SK-N-SH (cell line): ENCODE data around the gene METTL17. TPM values are rescaled to one million over a fixed set of nuclear protein-coding genes. Genes with fewer than 3 reads are reported as not detected.

ENCODE experiments used
- CTCF ChIA-PET: fragments of 300-600, 350-600 bp; formaldehyde crosslinking; extraction: SDS; loops from one replicate; lab custom pipeline; 2021; lab: Yijun Ruan, JAX
- POLR2A ChIA-PET: fragments of 350-600 bp; sonication (Branson Sonifier 250); formaldehyde crosslinking; extraction: SDS; loops from one replicate; lab custom pipeline; 2020; ENCODE audit warnings: antibody characterized with exemption, inconsistent platforms; lab: Yijun Ruan, JAX
- DNase-seq: peaks from one replicate; pipeline ENCODE4 v3.0.0; 2012
- H2AFZ ChIP-seq: fragments of 200-600 bp; sonication (generic); 2 replicates; pipeline ENCODE4 v1.8.1; 2016; ENCODE audit warnings: antibody characterized with exemption, mild to moderate bottlenecking, low read depth
- H3F3A ChIP-seq: fragments of 200-600 bp; sonication (generic); replicated peaks from 2 replicates; pipeline ENCODE3; 2016; ENCODE audit warnings: antibody characterized with exemption, mild to moderate bottlenecking; ENCODE audit not compliant: insufficient read depth
- H3K27ac ChIP-seq, 2 experiments: fragments of 200-500 bp in 1 of 2; fragments of 200-600 bp in 1 of 2; sonication (Bioruptor generic) in 1 of 2; sonication (generic), shearing (Covaris generic) in 1 of 2; 2 replicates each; pipeline versions ENCODE4 v1.5.1 to v1.6.1; 2014 to 2016; ENCODE audit warnings: low read depth in 2 of 2, inconsistent platforms in 1 of 2, low read length in 1 of 2, mild to moderate bottlenecking in 1 of 2, mixed read lengths in 1 of 2
- H3K27me3 ChIP-seq: fragments of 200-600 bp; sonication (generic), shearing (Covaris generic); 2 replicates; pipeline ENCODE4 v1.6.1; 2016; ENCODE audit warnings: mixed run types; ENCODE audit not compliant: insufficient read depth
- H3K36me3 ChIP-seq, 2 experiments: fragments of 200-500 bp in 1 of 2; fragments of 200-600 bp in 1 of 2; sonication (Bioruptor generic) in 1 of 2; sonication (generic) in 1 of 2; replicated peaks in 1 of 2; 2 replicates each; pipeline versions ENCODE3 to v1.5.1; 2014 to 2016; ENCODE audit warnings: low read length in 1 of 2, mild to moderate bottlenecking in 1 of 2; ENCODE audit not compliant: insufficient read depth in 2 of 2, control insufficient read depth in 1 of 2
- H3K4me1 ChIP-seq, 2 experiments: fragments of 200-500 bp in 1 of 2; fragments of 200-600 bp in 1 of 2; sonication (Bioruptor generic) in 1 of 2; sonication (generic), shearing (Covaris generic) in 1 of 2; 2 replicates each; pipeline versions ENCODE4 v1.5.1 to v1.6.1; 2014 to 2016; ENCODE audit warnings: low read depth in 1 of 2, low read length in 1 of 2, mixed run types in 1 of 2; ENCODE audit not compliant: insufficient read depth in 2 of 2, control insufficient read depth in 1 of 2
- H3K4me2 ChIP-seq: fragments of 200-600 bp; sonication (generic), shearing (Covaris generic); 2 replicates; pipeline ENCODE4 v1.6.1; 2017; ENCODE audit warnings: mixed run types
- H3K4me3 ChIP-seq, 2 experiments: fragments of 200-500 bp in 1 of 2; fragments of 200-600 bp in 1 of 2; sonication (Bioruptor generic) in 1 of 2; sonication (generic), shearing (Covaris generic) in 1 of 2; 2 replicates each; pipeline versions ENCODE4 v1.5.1 to v1.8.1; 2014 to 2016; ENCODE audit warnings: low read depth in 2 of 2, inconsistent platforms in 1 of 2, low read length in 1 of 2, mild to moderate bottlenecking in 1 of 2, mixed read lengths in 1 of 2, moderate library complexity in 1 of 2
- H3K79me2 ChIP-seq: fragments of 200-600 bp; sonication (generic); 2 replicates; pipeline ENCODE4 v1.8.1; 2017; ENCODE audit warnings: mild to moderate bottlenecking; ENCODE audit not compliant: insufficient read depth
- H3K9ac ChIP-seq: fragments of 200-600 bp; sonication (generic); 2 replicates; pipeline ENCODE4 v1.6.1; 2017; ENCODE audit warnings: mixed run types
- H3K9me2 ChIP-seq: fragments of 200-600 bp; sonication (generic); 2 replicates; pipeline ENCODE4 v1.6.1; 2017; ENCODE audit warnings: mixed run types
- H3K9me3 ChIP-seq: fragments of 200-600 bp; sonication (generic); 2 replicates; pipeline ENCODE4 v1.6.1; 2017; ENCODE audit warnings: mixed run types, mild to moderate bottlenecking, moderate library complexity
- H4K20me1 ChIP-seq: fragments of 200-600 bp; sonication (generic); 2 replicates; pipeline ENCODE4 v1.6.1; 2017; ENCODE audit warnings: mild to moderate bottlenecking, mixed run types; ENCODE audit not compliant: insufficient read depth
- CHD2 ChIP-seq: fragments of 150-350 bp; IDR thresholded peaks from 2 replicates; pipeline ENCODE4 v1.6.1; 2018; ENCODE audit warnings: low read length; ENCODE audit not compliant: partially characterized antibody
- ELF1 ChIP-seq: IDR thresholded peaks from 2 replicates; pipeline ENCODE4 v1.4.0; 2012
- EP300 ChIP-seq, 2 experiments: IDR thresholded peaks; 2 replicates each; pipeline versions ENCODE4 v1.4.0 to v1.6.1; 2012; ENCODE audit warnings: borderline replicate concordance in 1 of 2, low read depth in 1 of 2, low read length in 1 of 2
- JUND ChIP-seq: IDR thresholded peaks from 2 replicates; pipeline ENCODE4 v1.4.0; 2012
- MXI1 ChIP-seq: IDR thresholded peaks from 2 replicates; pipeline ENCODE4 v1.6.1; 2012; ENCODE audit warnings: mild to moderate bottlenecking, low read depth, low read length, improper control_type of control experiment
- NRF1 ChIP-seq: IDR thresholded peaks from 2 replicates; pipeline ENCODE4 v1.6.1; 2012; ENCODE audit warnings: low read depth, mild to moderate bottlenecking, low read length
- POLR2AphosphoS5 ChIP-seq: IDR thresholded peaks from 2 replicates; pipeline ENCODE4 v1.6.1; 2012; ENCODE audit warnings: low read depth, low read length
- RCOR1 ChIP-seq: fragments of 150-350 bp; IDR thresholded peaks from 2 replicates; pipeline ENCODE4 v1.6.1; 2017; ENCODE audit warnings: antibody characterized with exemption, low read length
- SIN3A ChIP-seq: IDR thresholded peaks from 2 replicates; pipeline ENCODE4 v1.6.1; 2012; ENCODE audit warnings: low read depth, mild to moderate bottlenecking, low read length, moderate library complexity, borderline replicate concordance
- SMC3 ChIP-seq: IDR thresholded peaks from 2 replicates; pipeline ENCODE4 v1.6.1; 2012; ENCODE audit warnings: low read depth, low read length, improper control_type of control experiment
- TCF12 ChIP-seq: IDR thresholded peaks from 2 replicates; pipeline ENCODE4 v1.4.0; 2012
- TEAD4 ChIP-seq: IDR thresholded peaks from 2 replicates; pipeline ENCODE4 v1.4.0; 2012; ENCODE audit warnings: mild to moderate bottlenecking, borderline replicate concordance; ENCODE audit not compliant: insufficient read depth
- WGBS: methylation state at CpG from one replicate; pipeline ENCODE4 v1.1.6; 2017; ENCODE audit warnings: low lambda C conversion rate; 5-methylcytosine and 5-hydroxymethylcytosine counted together
- polyA plus RNA-seq, 3 experiments: library from polyadenylated mRNA; depleted of rRNA; stranded (reverse); fragments of >200 nt; gene quantifications; 2 replicates each; pipeline ENCODE4 v1.2.3, GENCODE V29; 2012
- TF ChIP-seq, protein P1 (sequence below): fragments of 150-350 bp; IDR thresholded peaks from 2 replicates; pipeline ENCODE4 v1.6.1; 2017; ENCODE audit warnings: antibody characterized with exemption, low read length, low read depth, borderline replicate concordance
- TF ChIP-seq, protein P2 (sequence below): IDR thresholded peaks from 2 replicates; pipeline ENCODE4 v1.4.0; 2012; ENCODE audit warnings: low read depth, borderline replicate concordance
- TF ChIP-seq, protein P3 (sequence below): fragments of 150-350 bp; IDR thresholded peaks from 2 replicates; pipeline ENCODE4 v1.6.1; 2016; ENCODE audit warnings: mild to moderate bottlenecking, low read depth, low read length
- TF ChIP-seq, protein P4 (sequence below): IDR thresholded peaks from 2 replicates; pipeline ENCODE4; 2012
- TF ChIP-seq, protein P5 (sequence below): IDR thresholded peaks from 2 replicates; pipeline ENCODE4 v1.4.0; 2012; ENCODE audit warnings: low read depth
- TF ChIP-seq, protein P6 (sequence below): IDR thresholded peaks from 2 replicates; pipeline ENCODE4 v1.4.0; 2012; ENCODE audit warnings: low read depth, borderline replicate concordance

METTL17 gene
- polyA plus RNA-seq, 1 of the 3 experiments (the other 2 are of a cell fraction): 104 TPM

DNA sequence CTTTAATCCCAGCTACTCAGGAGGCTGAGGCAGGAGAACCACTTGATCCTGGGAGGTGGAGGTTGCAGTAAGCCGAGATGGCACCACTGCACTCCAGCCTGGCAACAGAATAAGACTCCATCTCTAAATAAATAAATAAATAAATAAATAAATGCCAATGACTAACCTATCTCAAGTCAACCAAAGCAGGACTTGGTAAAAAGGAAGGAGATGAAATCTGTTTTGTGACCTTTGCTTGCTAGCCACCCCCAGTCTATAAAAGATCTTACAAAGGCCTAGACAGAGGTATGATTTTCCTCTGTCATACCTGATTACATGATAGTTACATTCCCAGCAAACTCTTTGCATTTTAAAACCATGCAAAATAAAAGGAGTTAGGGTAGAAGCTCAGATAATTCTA, 13.5 kb upstream of the METTL17 start:
- TF ChIP-seq TEAD4 (no peak), SIN3A (no peak), RCOR1 (no peak), ELF1 (no peak), TCF12 (no peak), JUND (no peak), CHD2 (no peak)
- TF ChIP-seq, protein P1, sequence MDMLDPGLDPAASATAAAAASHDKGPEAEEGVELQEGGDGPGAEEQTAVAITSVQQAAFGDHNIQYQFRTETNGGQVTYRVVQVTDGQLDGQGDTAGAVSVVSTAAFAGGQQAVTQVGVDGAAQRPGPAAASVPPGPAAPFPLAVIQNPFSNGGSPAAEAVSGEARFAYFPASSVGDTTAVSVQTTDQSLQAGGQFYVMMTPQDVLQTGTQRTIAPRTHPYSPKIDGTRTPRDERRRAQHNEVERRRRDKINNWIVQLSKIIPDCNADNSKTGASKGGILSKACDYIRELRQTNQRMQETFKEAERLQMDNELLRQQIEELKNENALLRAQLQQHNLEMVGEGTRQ: no peak
- TF ChIP-seq, protein P2, sequence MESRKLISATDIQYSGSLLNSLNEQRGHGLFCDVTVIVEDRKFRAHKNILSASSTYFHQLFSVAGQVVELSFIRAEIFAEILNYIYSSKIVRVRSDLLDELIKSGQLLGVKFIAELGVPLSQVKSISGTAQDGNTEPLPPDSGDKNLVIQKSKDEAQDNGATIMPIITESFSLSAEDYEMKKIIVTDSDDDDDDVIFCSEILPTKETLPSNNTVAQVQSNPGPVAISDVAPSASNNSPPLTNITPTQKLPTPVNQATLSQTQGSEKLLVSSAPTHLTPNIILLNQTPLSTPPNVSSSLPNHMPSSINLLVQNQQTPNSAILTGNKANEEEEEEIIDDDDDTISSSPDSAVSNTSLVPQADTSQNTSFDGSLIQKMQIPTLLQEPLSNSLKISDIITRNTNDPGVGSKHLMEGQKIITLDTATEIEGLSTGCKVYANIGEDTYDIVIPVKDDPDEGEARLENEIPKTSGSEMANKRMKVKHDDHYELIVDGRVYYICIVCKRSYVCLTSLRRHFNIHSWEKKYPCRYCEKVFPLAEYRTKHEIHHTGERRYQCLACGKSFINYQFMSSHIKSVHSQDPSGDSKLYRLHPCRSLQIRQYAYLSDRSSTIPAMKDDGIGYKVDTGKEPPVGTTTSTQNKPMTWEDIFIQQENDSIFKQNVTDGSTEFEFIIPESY: no peak
- H3K4me3 ChIP-seq: no peak overlapping the region
- no peak overlapping the region for H3K4me2 ChIP-seq
- H3K79me2 ChIP-seq: no peaks in the 10 kb centered on the region
- H3K27ac ChIP-seq: no peak overlapping the region
- peaks cover 10% of the 10 kb centered on the region; the same call in 1 of the 2 replicates for H3K27me3 ChIP-seq
- no peak for DNase-seq
- no peaks in the 10 kb centered on the region for H3K36me3 ChIP-seq
- peaks cover 0 to 3% of the 10 kb centered on the region in 2 experiments; a peak in 1 of 4 replicates for H3K4me1 ChIP-seq
- no peaks in the 10 kb centered on the region for H3K9me2 ChIP-seq
- ChIA-PET POLR2A (no interaction called here), CTCF (interaction anchor here (1.0 kb wide), 1 partner anchor 119 kb away, joined by 3 read pairs; no protein-coding TSS in a partner anchor)
- H2AFZ ChIP-seq: no peak overlapping the region
- H3K9me3 ChIP-seq: no peaks in the 10 kb centered on the region
- no peaks in the 10 kb centered on the region for H4K20me1 ChIP-seq
- H3F3A ChIP-seq: no peaks in the 10 kb centered on the region
- WGBS: 75% methylated on average over 1 of the region's 1 CpG
- H3K9ac ChIP-seq: no peak overlapping the region

DNA sequence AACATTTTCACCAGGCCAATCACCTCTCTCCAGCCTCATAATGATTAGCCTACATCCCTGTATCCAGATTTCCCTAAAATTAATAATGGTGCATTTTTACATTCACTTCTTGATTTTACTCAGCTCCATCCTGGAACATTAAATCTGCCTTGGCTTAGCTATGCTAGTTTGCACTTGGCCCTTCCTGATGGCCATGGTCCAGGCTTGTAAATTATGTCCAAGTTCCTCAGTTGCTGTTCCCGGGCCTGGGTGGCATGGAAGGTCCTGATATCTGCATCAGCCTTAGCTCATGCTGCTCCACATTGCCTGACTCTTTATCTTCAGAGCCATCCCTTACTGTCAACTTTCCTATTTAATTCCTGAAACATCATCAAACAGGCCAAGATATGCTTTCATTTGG, 11.1 kb upstream of the METTL17 start:
- Histone ChIP-seq H3K79me2 (no peaks in the 10 kb centered on the region), H4K20me1 (no peaks in the 10 kb centered on the region), H3K9me2 (no peaks in the 10 kb centered on the region), H3K4me2 (no peak overlapping the region), H3K9me3 (no peaks in the 10 kb centered on the region), H3K4me1 (no peaks in the 10 kb centered on the region), H3K4me3 (no peak overlapping the region), H3K9ac (no peak overlapping the region), H3K36me3 (no peaks in the 10 kb centered on the region), H2AFZ (no peak overlapping the region), H3K27me3 (peaks cover 10% of the 10 kb centered on the region; the same call in 1 of the 2 replicates), H3K27ac (no peak overlapping the region), H3F3A (no peaks in the 10 kb centered on the region)
- WGBS: 31% methylated on average over 1 of the region's 1 CpG
- POLR2A ChIA-PET: no interaction called here
- DNase-seq: no peak
- CTCF ChIA-PET: interaction anchor here (0.6 to 6.8 kb wide), 5 partner anchors 7 to 123 kb away, joined by 3 to 79 read pairs (median 4); no protein-coding TSS in a partner anchor
- TF ChIP-seq, protein P3, sequence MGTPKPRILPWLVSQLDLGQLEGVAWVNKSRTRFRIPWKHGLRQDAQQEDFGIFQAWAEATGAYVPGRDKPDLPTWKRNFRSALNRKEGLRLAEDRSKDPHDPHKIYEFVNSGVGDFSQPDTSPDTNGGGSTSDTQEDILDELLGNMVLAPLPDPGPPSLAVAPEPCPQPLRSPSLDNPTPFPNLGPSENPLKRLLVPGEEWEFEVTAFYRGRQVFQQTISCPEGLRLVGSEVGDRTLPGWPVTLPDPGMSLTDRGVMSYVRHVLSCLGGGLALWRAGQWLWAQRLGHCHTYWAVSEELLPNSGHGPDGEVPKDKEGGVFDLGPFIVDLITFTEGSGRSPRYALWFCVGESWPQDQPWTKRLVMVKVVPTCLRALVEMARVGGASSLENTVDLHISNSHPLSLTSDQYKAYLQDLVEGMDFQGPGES: no peak
- no peak for TF ChIP-seq JUND
- TF ChIP-seq, protein P4, sequence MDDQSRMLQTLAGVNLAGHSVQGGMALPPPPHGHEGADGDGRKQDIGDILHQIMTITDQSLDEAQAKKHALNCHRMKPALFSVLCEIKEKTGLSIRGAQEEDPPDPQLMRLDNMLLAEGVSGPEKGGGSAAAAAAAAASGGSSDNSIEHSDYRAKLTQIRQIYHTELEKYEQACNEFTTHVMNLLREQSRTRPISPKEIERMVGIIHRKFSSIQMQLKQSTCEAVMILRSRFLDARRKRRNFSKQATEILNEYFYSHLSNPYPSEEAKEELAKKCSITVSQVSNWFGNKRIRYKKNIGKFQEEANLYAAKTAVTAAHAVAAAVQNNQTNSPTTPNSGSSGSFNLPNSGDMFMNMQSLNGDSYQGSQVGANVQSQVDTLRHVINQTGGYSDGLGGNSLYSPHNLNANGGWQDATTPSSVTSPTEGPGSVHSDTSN: no peak
- no peak for TF ChIP-seq MXI1
- no peak for TF ChIP-seq SMC3
- TF ChIP-seq EP300 (IDR thresholded peaks at IDR 0.05; ENCODE audit: borderline replicate concordance in 1 of 2, low read depth in 1 of 2, low read length in 1 of 2): no peak
- TF ChIP-seq ELF1: no peak
- no peak for TF ChIP-seq RCOR1
- TF ChIP-seq, protein P5, sequence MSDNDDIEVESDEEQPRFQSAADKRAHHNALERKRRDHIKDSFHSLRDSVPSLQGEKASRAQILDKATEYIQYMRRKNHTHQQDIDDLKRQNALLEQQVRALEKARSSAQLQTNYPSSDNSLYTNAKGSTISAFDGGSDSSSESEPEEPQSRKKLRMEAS: no peak
- no peak for TF ChIP-seq NRF1
- no peak for TF ChIP-seq POLR2AphosphoS5
- TF ChIP-seq, protein P6, sequence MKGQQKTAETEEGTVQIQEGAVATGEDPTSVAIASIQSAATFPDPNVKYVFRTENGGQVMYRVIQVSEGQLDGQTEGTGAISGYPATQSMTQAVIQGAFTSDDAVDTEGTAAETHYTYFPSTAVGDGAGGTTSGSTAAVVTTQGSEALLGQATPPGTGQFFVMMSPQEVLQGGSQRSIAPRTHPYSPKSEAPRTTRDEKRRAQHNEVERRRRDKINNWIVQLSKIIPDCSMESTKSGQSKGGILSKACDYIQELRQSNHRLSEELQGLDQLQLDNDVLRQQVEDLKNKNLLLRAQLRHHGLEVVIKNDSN: no peak
- no peak for TF ChIP-seq TCF12
